Measurements from ENCODE around the gene FNTB. TPM values are rescaled to one million over a fixed set of nuclear protein-coding genes. Genes with fewer than 3 reads are reported as not detected.

Gene FNTB
- total and polyA plus RNA-seq, 2 donors (not counting 3 experiments of a cell fraction or from before 2014, with no cell fraction given) = 21.0 to 21.6 TPM

GRCh38 chr14:65006261-65006721, 19.6 kb downstream of the FNTB start:
- H3K9me1 ChIP-seq (replicated peaks; ENCODE audit: control insufficient read depth, extremely low read depth, insufficient read depth, low read length) = no peaks in the 10 kb centered on the region
- no peak for FAIRE-seq
- H2AFZ ChIP-seq (ENCODE audit: low read depth, low read length) = no peak overlapping the region
- H3K4me2 ChIP-seq (ENCODE audit: insufficient read depth, low read length) = no peak overlapping the region
- no peaks in the 10 kb centered on the region for H3K27me3 ChIP-seq (ENCODE audit: control insufficient read depth in 2 of 2, insufficient read depth in 2 of 2, low read length in 2 of 2)
- dilution Hi-C loops (cut with MboI; ENCODE audit: extremely low pct_ligation_motif_present, low sequenced_read_pairs) (no loop called here), intact Hi-C loops (cut with micrococcal nuclease) (no loop called here)
- ChIA-PET CTCF (interaction anchor here (0.7 to 2.6 kb wide), 5 partner anchors 9 to 176 kb away, joined by 3 to 17 read pairs (median 3); no protein-coding TSS in a partner anchor), POLR2A (no interaction called here)
- no peak for TF ChIP-seq CTCF (IDR thresholded peaks at IDR 0.05; ENCODE audit: extremely low read depth in 1 of 2, insufficient read depth in 1 of 2, low read depth in 1 of 2, low read length in 2 of 2)
- peak; percentile 32 for TF ChIP-seq FOS (IDR thresholded peaks at IDR 0.05; ENCODE audit: borderline replicate concordance, insufficient read depth, low read length)
- TF ChIP-seq JUN (IDR thresholded peaks at IDR 0.05; ENCODE audit: borderline replicate concordance, insufficient read depth, insufficient read length, low read depth) = peak; percentile 18
- no peaks in the 10 kb centered on the region for H3K36me3 ChIP-seq (ENCODE audit: control insufficient read depth in 2 of 2, extremely low read depth in 1 of 2, insufficient read depth in 2 of 2, low read length in 2 of 2)
- BruUV-seq (replicated peaks) = no TSS peak
- H3K4me1 ChIP-seq (ENCODE audit: control insufficient read depth, extremely low read depth, insufficient read depth, low read length) = no peaks in the 10 kb centered on the region
- no peaks in the 10 kb centered on the region for H3K79me2 ChIP-seq (ENCODE audit: control insufficient read depth, insufficient read depth, low read length)
- no peak overlapping the region for H3K9ac ChIP-seq (replicated peaks; ENCODE audit: extremely low read depth, insufficient read depth, low read length)
- no peaks in the 10 kb centered on the region for H4K20me1 ChIP-seq (replicated peaks; ENCODE audit: control insufficient read depth, extremely low read depth, insufficient read depth, low read length)
- no peak for DNase-seq (ENCODE audit: low read depth, low spot score)
- H3K9me3 ChIP-seq (replicated peaks; ENCODE audit: control insufficient read depth, insufficient read depth, low read length) = no peaks in the 10 kb centered on the region
- no peak overlapping the region for H3K27ac ChIP-seq (ENCODE audit: insufficient read depth, low read depth, low read length)
- no peak overlapping the region for H3K4me3 ChIP-seq (replicated peaks in 1 of 3; ENCODE audit: insufficient read depth in 1 of 3, low read depth in 1 of 3, low read length in 3 of 3)

GRCh38 chr14:65007202-65007601, 20.5 kb downstream of the FNTB start:
- TF ChIP-seq MAX (IDR thresholded peaks at IDR 0.05; ENCODE audit: insufficient read depth, insufficient read length) (no peak), GATA2 (IDR thresholded peaks at IDR 0.05; ENCODE audit: insufficient read depth, insufficient read length, low read depth, low read length) (no peak), FOS (IDR thresholded peaks at IDR 0.05; ENCODE audit: borderline replicate concordance, insufficient read depth, low read length) (no peak), POLR2AphosphoS5 (IDR thresholded peaks at IDR 0.05; ENCODE audit: insufficient read depth, low read depth, low read length) (no peak), MYC (IDR thresholded peaks at IDR 0.05; ENCODE audit: low read depth, low read length) (no peak), JUN (IDR thresholded peaks at IDR 0.05; ENCODE audit: borderline replicate concordance, insufficient read depth, insufficient read length, low read depth) (no peak), CTCF (IDR thresholded peaks at IDR 0.05; ENCODE audit: extremely low read depth in 1 of 2, insufficient read depth in 1 of 2, low read depth in 1 of 2, low read length in 2 of 2) (no peak), EZH2 (IDR thresholded peaks at IDR 0.05; ENCODE audit: borderline replicate concordance, low read depth, low read length, severe bottlenecking) (no peak), POLR2A (IDR thresholded peaks at IDR 0.05; ENCODE audit: low read depth, low read length) (no peak)
- Histone ChIP-seq H3K4me3 (replicated peaks in 1 of 3; ENCODE audit: insufficient read depth in 1 of 3, low read depth in 1 of 3, low read length in 3 of 3) (no peak overlapping the region), H3K9me1 (replicated peaks; ENCODE audit: control insufficient read depth, extremely low read depth, insufficient read depth, low read length) (no peaks in the 10 kb centered on the region), H3K27ac (ENCODE audit: insufficient read depth, low read depth, low read length) (no peak overlapping the region), H3K27me3 (ENCODE audit: control insufficient read depth in 2 of 2, insufficient read depth in 2 of 2, low read length in 2 of 2) (no peaks in the 10 kb centered on the region), H3K9ac (replicated peaks; ENCODE audit: extremely low read depth, insufficient read depth, low read length) (no peak overlapping the region), H3K36me3 (ENCODE audit: control insufficient read depth in 2 of 2, extremely low read depth in 1 of 2, insufficient read depth in 2 of 2, low read length in 2 of 2) (no peaks in the 10 kb centered on the region), H4K20me1 (replicated peaks; ENCODE audit: control insufficient read depth, extremely low read depth, insufficient read depth, low read length) (no peaks in the 10 kb centered on the region), H3K4me2 (ENCODE audit: insufficient read depth, low read length) (no peak overlapping the region), H3K9me3 (replicated peaks; ENCODE audit: control insufficient read depth, insufficient read depth, low read length) (no peaks in the 10 kb centered on the region), H2AFZ (ENCODE audit: low read depth, low read length) (no peak overlapping the region), H3K4me1 (ENCODE audit: control insufficient read depth, extremely low read depth, insufficient read depth, low read length) (no peaks in the 10 kb centered on the region), H3K79me2 (ENCODE audit: control insufficient read depth, insufficient read depth, low read length) (no peaks in the 10 kb centered on the region)
- DNase-seq (ENCODE audit: low read depth, low spot score) (no peak), FAIRE-seq (no peak)
- dilution Hi-C loops (cut with MboI; ENCODE audit: extremely low pct_ligation_motif_present, low sequenced_read_pairs) = no loop called here
- CTCF ChIA-PET = interaction anchor here (1.4 to 2.6 kb wide), 2 partner anchors 10 to 13 kb away, joined by 3 to 17 read pairs; no protein-coding TSS in a partner anchor
- POLR2A ChIA-PET = no interaction called here
- intact Hi-C loops (cut with micrococcal nuclease) = no loop called here
- no TSS peak for BruUV-seq (replicated peaks)

Measured in endothelial cell of umbilical vein (primary cell).